Stimulated activated naive CD8-positive, alpha-beta T cell treated with anti-CD3 and anti-CD28 coated beads, Interleukin-15, Interleukin-2, amounts not matched to agents 100 ng/mL and 50 ng/mL, for 24 hours (primary cell): ENCODE data around the gene MED14.

ENCODE experiments used
- H3K27ac Mint-ChIP-seq: one replicate; pipeline ENCODE4 v1.8.0; 2021; ENCODE audit warnings: mild to moderate bottlenecking, mixed read lengths
- H3K27me3 Mint-ChIP-seq: one replicate; pipeline ENCODE4 v1.8.0; 2021; ENCODE audit warnings: mixed read lengths
- H3K36me3 Mint-ChIP-seq: one replicate; pipeline ENCODE4 v1.8.0; 2021; ENCODE audit warnings: low read depth, mixed read lengths
- H3K4me1 Mint-ChIP-seq: one replicate; pipeline ENCODE4 v1.8.0; 2021; ENCODE audit warnings: low read depth, mixed read lengths
- H3K4me3 Mint-ChIP-seq: one replicate; pipeline ENCODE4 v1.8.0; 2021; ENCODE audit warnings: mild to moderate bottlenecking, mixed read lengths
- H3K9me3 Mint-ChIP-seq: one replicate; pipeline ENCODE4 v1.8.0; 2021; ENCODE audit warnings: mixed read lengths

MED14 gene

GRCh38 chrX:40661489-40661888 lies 73.9 kb downstream of the MED14 start:
- Mint-ChIP-seq H3K36me3 (peaks cover 33% of the 10 kb centered on the region), H3K27ac (no peak overlapping the region), H3K9me3 (no peaks in the 10 kb centered on the region), H3K27me3 (no peaks in the 10 kb centered on the region), H3K4me1 (no peaks in the 10 kb centered on the region), H3K4me3 (no peak overlapping the region)

- no peaks in the 10 kb centered on the region for H3K4me1 Mint-ChIP-seq
- no peak overlapping the region for H3K27ac Mint-ChIP-seq
- H3K4me3 Mint-ChIP-seq, result no peak overlapping the region
- no peaks in the 10 kb centered on the region for H3K9me3 Mint-ChIP-seq
- H3K36me3 Mint-ChIP-seq, result peaks cover 26% of the 10 kb centered on the region
- H3K27me3 Mint-ChIP-seq, result no peaks in the 10 kb centered on the region
These were observed 75.0 kb downstream of the MED14 start for GRCh38 chrX:40660381-40660780.

- Mint-ChIP-seq H3K4me1 (peaks cover 4% of the 10 kb centered on the region), H3K27ac (no peak overlapping the region), H3K4me3 (no peak overlapping the region), H3K9me3 (no peaks in the 10 kb centered on the region), H3K36me3 (peaks cover 30% of the 10 kb centered on the region), H3K27me3 (no peaks in the 10 kb centered on the region)
These were observed 81.8 kb downstream of the MED14 start for GRCh38 chrX:40653535-40653934.

GRCh38 chrX:40652664-40653063 lies 82.7 kb downstream of the MED14 start:
- Mint-ChIP-seq H3K4me1 (peaks cover 4% of the 10 kb centered on the region), H3K27ac (no peak overlapping the region), H3K4me3 (no peak overlapping the region), H3K9me3 (no peaks in the 10 kb centered on the region), H3K27me3 (no peaks in the 10 kb centered on the region), H3K36me3 (peaks cover 30% of the 10 kb centered on the region)

- no peak overlapping the region for H3K4me3 Mint-ChIP-seq
- no peaks in the 10 kb centered on the region for H3K27me3 Mint-ChIP-seq
- peaks cover 4% of the 10 kb centered on the region for H3K4me1 Mint-ChIP-seq
- H3K9me3 Mint-ChIP-seq, result no peaks in the 10 kb centered on the region
- peaks cover 24% of the 10 kb centered on the region for H3K36me3 Mint-ChIP-seq
- no peak overlapping the region for H3K27ac Mint-ChIP-seq
These were observed 83.6 kb downstream of the MED14 start for GRCh38 chrX:40651620-40652223.

GRCh38 chrX:40647307-40648197 lies 87.8 kb downstream of the MED14 start, which contains the start of gene CXorf38:
CXorf38 (minus strand) TSS chrX:40647561; CDS start chrX:40647520, 41 bp downstream.
- peak within 1 kb of the TSS; percentile 92 for H3K27ac Mint-ChIP-seq
- H3K36me3 Mint-ChIP-seq, result peaks cover 25% of the 10 kb centered on the region
- no peaks in the 10 kb centered on the region for H3K9me3 Mint-ChIP-seq
- no peaks in the 10 kb centered on the region for H3K27me3 Mint-ChIP-seq
- peaks cover 25% of the 10 kb centered on the region for H3K4me1 Mint-ChIP-seq
- H3K4me3 Mint-ChIP-seq, result peak within 1 kb of the TSS; percentile 95

- Mint-ChIP-seq H3K27ac (peak overlapping the region; percentile 92), H3K4me1 (peaks cover 32% of the 10 kb centered on the region), H3K9me3 (no peaks in the 10 kb centered on the region), H3K36me3 (peaks cover 31% of the 10 kb centered on the region), H3K27me3 (no peaks in the 10 kb centered on the region), H3K4me3 (peak overlapping the region; percentile 95)
These were observed 88.6 kb downstream of the MED14 start for GRCh38 chrX:40646489-40647306.

- H3K27ac Mint-ChIP-seq, result peak overlapping the region; percentile 95
- H3K4me1 Mint-ChIP-seq, result peaks cover 30% of the 10 kb centered on the region
- H3K9me3 Mint-ChIP-seq, result no peaks in the 10 kb centered on the region
- H3K36me3 Mint-ChIP-seq, result peaks cover 28% of the 10 kb centered on the region
- H3K27me3 Mint-ChIP-seq, result no peaks in the 10 kb centered on the region
- peak overlapping the region; percentile 90 for H3K4me3 Mint-ChIP-seq
These were observed 90.5 kb downstream of the MED14 start for GRCh38 chrX:40644821-40645358.

- Mint-ChIP-seq H3K27ac (peak overlapping the region; percentile 87), H3K36me3 (peaks cover 32% of the 10 kb centered on the region), H3K9me3 (no peaks in the 10 kb centered on the region), H3K4me3 (peak overlapping the region; percentile 90), H3K4me1 (peaks cover 30% of the 10 kb centered on the region), H3K27me3 (no peaks in the 10 kb centered on the region)
These were observed 91.2 kb downstream of the MED14 start for GRCh38 chrX:40644176-40644575.

GRCh38 chrX:40637687-40638086 lies 97.7 kb downstream of the MED14 start:
- Mint-ChIP-seq H3K4me3 (no peak overlapping the region), H3K36me3 (peaks cover 48% of the 10 kb centered on the region), H3K27ac (no peak overlapping the region), H3K27me3 (no peaks in the 10 kb centered on the region), H3K9me3 (no peaks in the 10 kb centered on the region), H3K4me1 (peaks cover 24% of the 10 kb centered on the region)

GRCh38 chrX:40632199-40632598 lies 103.1 kb downstream of the MED14 start:
- Mint-ChIP-seq H3K27ac (peak overlapping the region; percentile 73), H3K27me3 (no peaks in the 10 kb centered on the region), H3K36me3 (peaks cover 45% of the 10 kb centered on the region), H3K9me3 (no peaks in the 10 kb centered on the region), H3K4me3 (no peak overlapping the region), H3K4me1 (peaks cover 19% of the 10 kb centered on the region)

GRCh38 chrX:40628506-40628905 lies 106.8 kb downstream of the MED14 start:
- H3K36me3 Mint-ChIP-seq, result peaks cover 28% of the 10 kb centered on the region
- H3K4me3 Mint-ChIP-seq, result no peak overlapping the region
- no peaks in the 10 kb centered on the region for H3K9me3 Mint-ChIP-seq
- H3K27ac Mint-ChIP-seq, result no peak overlapping the region
- H3K27me3 Mint-ChIP-seq, result no peaks in the 10 kb centered on the region
- peaks cover 12% of the 10 kb centered on the region for H3K4me1 Mint-ChIP-seq

GRCh38 chrX:40625294-40625693 lies 110.0 kb downstream of the MED14 start:
- peaks cover 15% of the 10 kb centered on the region for H3K36me3 Mint-ChIP-seq
- no peaks in the 10 kb centered on the region for H3K4me1 Mint-ChIP-seq
- H3K27ac Mint-ChIP-seq, result no peak overlapping the region
- H3K27me3 Mint-ChIP-seq, result no peaks in the 10 kb centered on the region
- H3K4me3 Mint-ChIP-seq, result no peak overlapping the region
- H3K9me3 Mint-ChIP-seq, result no peaks in the 10 kb centered on the region

- Mint-ChIP-seq H3K4me3 (no peak overlapping the region), H3K27ac (no peak overlapping the region), H3K36me3 (peaks cover 15% of the 10 kb centered on the region), H3K4me1 (no peaks in the 10 kb centered on the region), H3K27me3 (no peaks in the 10 kb centered on the region), H3K9me3 (no peaks in the 10 kb centered on the region)
These were observed 111.7 kb downstream of the MED14 start for GRCh38 chrX:40623665-40624064.
